TTC549 (cell line): Measurements from ENCODE around the gene CNTNAP2.
"Not testable (repeated sequence)": the region's sequence is repeated elsewhere in the genome, so short reads cannot be mapped to it uniquely, and the experiment has no call there.

Source experiments
- FAIRE-seq: peaks from 2 replicates; lab custom pipeline; 2012; peaks lifted over from hg19 to GRCh38; lab: Jason Lieb, UNC

CNTNAP2 gene

GRCh38 chr7:148461392-148462179 lies 2345.0 kb downstream of the CNTNAP2 start:
- FAIRE-seq, result no peak

GRCh38 chr7:148462774-148463173 lies 2346.2 kb downstream of the CNTNAP2 start:
- FAIRE-seq, result not testable (repeated sequence)

GRCh38 chr7:148463210-148463609 lies 2346.6 kb downstream of the CNTNAP2 start:
- FAIRE-seq, result no peak

- FAIRE-seq, result no peak
Measured at GRCh38 chr7:148464947-148465346, 2348.3 kb downstream of the CNTNAP2 start.

- FAIRE-seq, result not testable (repeated sequence)
Measured at GRCh38 chr7:148465441-148465840, 2348.8 kb downstream of the CNTNAP2 start.

GRCh38 chr7:148466120-148466519 lies 2349.5 kb downstream of the CNTNAP2 start:
- no peak for FAIRE-seq

GRCh38 chr7:148468700-148469098 lies 2352.1 kb downstream of the CNTNAP2 start:
- FAIRE-seq, result no peak
